Testis (tissue), 2 donors: ENCODE measurements around the gene DGKD.

Source experiments
- CTCF ChIP-seq, 3 experiments: fragments of 450-650 bp in 2 of 3; fragments of 200-600 bp in 1 of 3; sonication (generic) in 1 of 3; IDR thresholded peaks; one replicate each; pipeline ENCODE4 v1.5.1; 2016 to 2019; ENCODE audit warnings: antibody characterized with exemption in 3 of 3, mild to moderate bottlenecking in 2 of 3, moderate library complexity in 1 of 3
- POLR2A ChIP-seq: fragments of 450-650 bp; IDR thresholded peaks from one replicate; pipeline ENCODE4 v1.6.1; 2017; ENCODE audit warnings: antibody characterized with exemption, mild to moderate bottlenecking, moderate library complexity

GRCh38 chr2:233446606-233447305 is 92.5 kb downstream of the DGKD start:
- TF ChIP-seq CTCF (IDR thresholded peaks at IDR 0.05) (no peak), POLR2A (no peak)
